Epidermal melanocyte (primary cell): Measurements from ENCODE around the gene DAAM1.

Experiments
- DNase-seq: peaks from one replicate; pipeline ENCODE4 v3.0.0; 2011; ENCODE audit warnings: low spot score; ENCODE audit not compliant: insufficient read length

The DAAM1 gene

DNA sequence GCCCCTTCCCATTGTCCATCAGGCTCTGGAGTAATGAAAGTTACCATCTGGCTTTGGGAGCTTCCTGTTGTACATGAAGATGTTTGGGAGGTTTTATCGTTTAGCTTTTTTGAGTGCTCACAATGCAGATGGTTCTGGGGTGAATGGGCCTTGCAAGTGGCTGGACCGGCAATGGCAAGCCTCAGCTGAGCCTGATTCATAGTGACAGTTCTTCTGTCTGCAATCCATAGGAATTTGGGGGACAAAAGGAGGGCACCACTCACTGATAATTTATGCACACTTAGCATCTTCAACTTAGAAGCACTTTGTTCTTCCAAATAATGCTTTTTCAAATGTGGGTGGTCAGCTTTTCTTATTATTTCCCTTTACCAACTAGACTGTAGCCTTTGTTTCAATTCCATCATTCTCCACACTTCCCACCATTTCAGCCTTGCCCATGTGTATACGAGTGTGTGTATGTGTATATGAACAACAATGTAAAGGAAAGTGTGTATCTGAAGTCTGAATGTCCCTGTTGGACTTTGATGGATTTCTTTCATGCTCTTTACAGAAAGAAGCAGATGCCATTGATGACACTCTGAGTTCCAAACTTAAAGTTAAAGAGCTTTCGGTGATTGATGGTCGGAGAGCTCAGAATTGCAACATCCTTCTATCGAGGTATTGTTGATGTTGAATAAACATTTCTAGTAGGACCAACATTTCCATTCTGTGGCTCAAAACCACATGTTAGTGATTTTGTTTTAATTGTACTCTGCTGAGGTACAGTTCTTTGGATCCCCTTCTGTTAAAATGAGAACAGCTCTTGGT, 151.3 kb downstream of the DAAM1 start:
- no peak for DNase-seq

DNA sequence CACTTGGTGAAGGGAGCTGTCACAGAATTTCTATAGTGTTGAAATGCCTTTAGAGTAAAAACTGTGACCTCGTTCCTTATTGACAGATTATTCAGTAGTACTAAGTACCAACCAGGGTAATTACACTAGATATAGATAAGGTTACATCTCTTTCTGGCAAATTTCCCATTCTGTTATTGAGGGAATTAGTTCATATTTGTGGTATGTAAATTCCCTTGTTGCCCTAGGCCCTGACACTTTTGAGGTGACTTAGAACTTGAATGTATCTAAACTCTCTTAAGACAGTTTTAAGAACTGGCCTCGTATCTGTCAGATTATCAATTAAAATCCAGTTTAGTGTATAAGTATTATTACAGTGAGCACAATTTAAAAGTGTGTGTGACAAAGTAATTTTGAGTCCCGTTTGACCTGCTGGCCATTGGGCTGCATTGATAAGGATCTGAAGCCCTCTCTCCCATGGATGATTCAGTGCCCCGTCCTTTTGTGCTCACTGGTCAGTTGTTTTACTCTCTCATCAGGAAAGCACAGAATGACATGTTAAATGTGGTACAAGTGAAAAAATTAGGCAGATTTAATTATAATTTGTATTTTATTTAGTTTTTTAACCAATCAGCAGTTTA, 153.5 kb downstream of the DAAM1 start:
- DNase-seq: no peak

DNA sequence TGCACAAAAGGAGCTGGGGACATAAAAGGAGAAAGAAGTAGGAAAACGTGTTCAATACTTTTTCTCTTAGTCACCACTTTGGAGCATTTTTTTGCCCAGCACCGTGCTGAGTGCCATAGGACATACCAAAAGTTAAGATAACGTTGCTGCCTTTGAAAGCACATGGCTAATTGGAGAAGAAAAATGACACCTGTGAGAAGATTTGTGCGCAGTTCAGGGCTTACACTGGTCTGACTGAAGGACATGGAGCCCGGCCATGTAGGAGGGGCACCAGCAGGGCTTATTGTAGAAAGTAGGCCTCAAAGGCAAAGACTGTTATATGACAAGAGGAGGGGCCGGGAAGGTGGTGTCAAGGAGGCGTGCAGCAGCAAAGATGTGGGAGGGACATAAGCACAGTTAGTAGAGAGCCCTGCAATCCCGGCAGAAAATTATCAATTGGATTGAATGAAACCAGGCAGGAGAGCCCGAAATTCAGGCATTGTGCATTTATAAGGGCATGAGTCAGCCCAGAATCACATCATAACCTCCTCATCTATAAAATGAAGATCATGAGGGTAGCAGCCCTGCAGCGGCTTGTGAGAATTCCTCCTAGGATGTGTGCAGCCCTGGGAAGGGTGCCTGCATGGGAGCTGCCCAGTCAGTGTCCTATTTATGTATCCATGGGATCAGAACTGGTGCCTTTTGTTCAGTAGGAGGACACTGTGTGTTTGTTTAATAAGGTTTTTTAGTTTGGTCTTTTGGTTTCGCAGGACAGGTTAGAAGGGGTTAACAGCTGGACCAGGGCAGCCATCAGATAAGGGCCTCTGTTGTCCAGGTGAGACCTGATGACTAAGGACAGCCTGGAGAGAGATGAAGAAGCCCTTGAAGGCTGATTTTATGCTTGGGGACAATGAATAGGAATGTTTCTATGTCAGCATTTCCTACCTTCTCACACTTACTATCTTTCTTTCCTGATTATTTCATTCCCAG, 154.3 kb downstream of the DAAM1 start:
- no peak for DNase-seq

DNA sequence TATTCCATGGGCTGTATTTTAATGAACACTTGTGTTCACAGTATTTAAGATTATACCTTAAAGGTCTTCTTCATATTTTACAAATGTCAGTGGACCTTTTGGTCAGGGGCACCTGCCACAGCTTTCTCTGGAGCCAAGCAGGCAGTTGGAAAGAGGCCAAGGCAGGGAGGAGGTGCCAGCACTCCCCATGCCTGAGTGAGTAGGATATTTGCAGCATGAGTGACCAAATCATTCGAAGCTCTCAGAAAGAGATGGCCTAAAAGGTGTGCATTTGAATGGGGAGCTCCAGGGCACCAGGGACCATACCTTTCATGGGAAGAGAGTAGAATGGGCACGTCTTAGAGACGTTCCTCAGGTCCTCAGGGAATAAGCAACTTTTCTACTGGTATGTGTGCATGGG, 155.1 kb downstream of the DAAM1 start:
- DNase-seq: no peak

DNA sequence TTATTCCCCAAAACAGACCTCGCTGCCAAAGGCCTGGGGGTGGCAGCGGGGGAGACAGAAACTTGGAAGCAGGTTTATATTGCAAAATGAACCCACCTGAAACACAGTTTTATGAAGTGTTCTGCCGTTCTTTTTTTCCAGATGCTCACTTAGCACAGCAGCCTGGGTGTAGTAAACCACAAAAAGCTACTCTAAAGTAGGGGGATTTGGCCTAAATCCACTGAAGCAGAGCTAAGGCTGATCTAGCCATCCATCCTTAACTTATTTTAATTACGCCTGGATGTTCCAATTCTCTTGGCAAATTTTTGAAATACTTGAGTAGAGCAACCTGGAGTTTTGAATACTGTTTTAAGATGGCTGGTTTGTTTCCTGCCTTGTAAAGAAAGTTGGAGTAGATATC, 155.5 kb downstream of the DAAM1 start:
- no peak for DNase-seq

DNA sequence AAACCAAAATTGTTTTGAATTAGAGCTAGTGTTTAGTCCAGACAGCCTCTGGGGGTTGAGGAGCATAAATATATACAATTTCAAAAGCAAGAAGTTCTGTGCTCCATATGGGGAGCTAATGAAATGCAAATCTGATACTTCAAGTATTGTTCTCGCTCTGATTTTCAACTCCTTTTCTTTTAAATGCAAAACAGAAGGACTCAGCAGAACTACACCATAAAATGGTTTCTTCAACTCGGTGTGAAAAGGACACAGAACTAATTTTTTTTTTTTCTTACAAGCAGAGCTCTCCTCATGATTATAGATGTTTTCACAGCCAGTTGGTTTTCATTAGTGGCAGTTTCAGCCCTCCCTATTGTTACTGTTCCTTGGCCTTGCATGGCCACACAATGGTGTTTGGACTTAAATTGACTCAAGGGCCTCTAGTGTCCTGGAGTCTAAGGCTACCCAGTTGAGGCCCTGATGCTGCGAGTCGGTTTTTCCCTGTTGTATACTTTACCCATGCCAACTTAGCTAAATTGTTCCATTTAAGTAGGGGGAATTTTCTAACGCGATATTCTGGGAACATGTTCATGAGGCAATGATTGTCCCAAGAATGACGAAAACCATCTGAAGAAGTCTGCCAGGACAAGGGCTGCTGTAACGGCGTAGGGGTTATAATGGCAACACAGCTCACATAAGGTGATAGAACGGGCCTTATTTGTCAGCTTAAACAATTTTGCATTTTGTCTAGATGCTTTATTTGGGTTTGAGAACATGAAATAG, 156.4 kb downstream of the DAAM1 start:
- no peak for DNase-seq

DNA sequence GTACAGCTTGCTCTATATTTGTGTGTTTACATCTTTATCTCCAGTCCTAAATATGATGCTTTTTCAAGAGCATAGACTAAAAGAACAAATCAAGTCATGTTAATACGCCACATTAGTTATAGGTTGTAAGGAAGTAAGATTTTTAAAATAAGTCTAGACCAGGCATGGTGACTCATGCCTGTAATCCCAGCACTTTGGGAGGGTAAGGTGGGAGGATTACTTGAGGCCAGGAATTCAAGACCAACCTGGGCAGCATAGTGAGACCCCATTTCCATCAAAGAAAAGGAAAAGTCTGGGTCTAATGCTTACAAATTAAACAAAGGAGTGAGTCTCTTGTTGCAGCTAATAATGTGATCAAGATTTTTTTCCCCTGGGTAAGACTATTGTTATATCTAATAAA, 157.9 kb downstream of the DAAM1 start:
- no peak for DNase-seq

DNA sequence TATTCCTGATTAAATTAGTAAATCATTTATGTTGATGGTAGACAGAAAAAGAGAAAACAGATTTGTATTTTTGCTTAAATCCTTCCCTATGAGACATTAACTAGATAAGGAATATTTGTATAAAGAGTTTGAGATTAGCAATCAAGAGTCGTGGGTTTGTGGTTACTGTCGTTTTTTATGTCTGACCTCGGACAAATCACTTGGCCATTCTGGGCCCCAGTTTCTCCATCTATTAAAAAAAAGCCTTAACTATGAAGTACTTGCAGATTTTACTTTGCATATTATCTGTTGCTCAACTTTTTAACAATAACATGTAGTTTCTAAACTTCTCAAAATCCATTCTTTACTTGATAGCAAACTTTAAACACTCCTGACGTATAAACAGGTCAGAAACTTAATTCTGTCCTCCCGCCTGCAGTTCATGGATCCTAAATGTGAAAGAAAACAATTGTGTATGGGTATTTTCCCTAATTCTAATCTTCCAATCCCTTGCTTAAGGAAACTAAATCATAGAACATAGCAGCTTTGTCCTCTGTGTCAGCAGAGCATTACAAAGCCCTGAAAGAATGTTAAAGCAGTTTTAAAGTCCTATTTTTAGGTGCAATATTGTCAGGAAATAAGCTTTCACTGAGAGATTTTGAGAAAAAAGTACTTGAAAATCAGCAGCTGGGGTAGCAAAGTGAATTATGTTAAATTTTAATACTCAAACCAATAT, 158.5 kb downstream of the DAAM1 start:
- DNase-seq: no peak

DNA sequence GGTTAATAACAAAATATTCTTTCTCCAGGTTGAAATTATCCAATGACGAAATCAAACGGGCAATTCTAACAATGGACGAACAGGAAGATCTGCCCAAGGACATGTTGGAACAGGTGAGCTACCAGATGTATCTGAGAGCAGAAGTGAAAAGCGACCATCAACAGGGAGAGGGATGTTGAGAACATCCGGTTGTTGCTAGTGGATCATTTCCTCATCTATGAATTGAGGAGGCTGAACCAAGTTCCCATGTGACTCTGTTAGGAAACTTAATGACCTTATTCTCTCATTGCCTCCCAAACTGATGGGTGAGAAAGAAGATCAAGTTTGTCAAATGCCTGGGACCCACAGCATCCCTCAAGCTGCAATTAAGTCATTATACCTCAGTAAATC, 159.0 kb downstream of the DAAM1 start:
- no peak for DNase-seq

DNA sequence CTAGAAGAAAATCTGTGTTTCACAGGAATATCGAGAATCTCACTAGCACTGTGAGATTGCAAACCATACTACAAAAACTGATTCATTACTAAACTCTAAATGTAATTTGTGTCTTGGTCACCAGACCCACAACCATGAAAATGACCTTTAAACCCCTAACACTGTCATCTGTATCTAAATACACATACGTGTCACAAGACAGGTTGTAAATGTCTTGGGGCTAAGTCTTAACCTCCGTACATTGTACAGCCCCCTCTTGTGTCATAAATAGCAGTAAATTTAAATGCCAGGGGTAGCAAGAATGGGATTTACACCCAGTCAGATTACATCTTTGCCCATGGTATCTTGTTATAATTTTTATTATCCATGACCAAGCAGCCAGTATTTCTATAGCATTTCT, 159.4 kb downstream of the DAAM1 start:
- no peak for DNase-seq

DNA sequence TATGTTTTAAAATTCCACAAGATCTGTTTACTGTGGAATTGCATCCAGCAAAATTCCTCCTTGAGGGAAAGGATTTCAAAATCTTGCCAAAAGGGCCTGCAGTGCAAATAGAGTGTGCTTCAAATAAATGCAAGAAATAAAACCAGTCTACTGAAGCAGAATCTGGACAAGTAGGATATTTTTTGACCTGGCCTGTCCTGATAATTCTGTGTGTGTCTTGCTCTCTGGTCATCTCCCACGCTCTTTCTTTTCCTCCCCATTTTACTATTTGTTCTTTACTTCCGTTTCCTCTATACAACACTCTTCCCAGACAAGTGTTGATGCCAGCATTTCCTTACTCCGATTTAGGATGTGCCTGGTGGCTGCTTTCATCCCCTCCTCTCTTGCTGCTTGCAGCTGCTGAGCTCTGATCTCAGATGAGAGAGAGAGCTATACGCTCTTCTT, 160.8 kb downstream of the DAAM1 start:
- DNase-seq: no peak

DNA sequence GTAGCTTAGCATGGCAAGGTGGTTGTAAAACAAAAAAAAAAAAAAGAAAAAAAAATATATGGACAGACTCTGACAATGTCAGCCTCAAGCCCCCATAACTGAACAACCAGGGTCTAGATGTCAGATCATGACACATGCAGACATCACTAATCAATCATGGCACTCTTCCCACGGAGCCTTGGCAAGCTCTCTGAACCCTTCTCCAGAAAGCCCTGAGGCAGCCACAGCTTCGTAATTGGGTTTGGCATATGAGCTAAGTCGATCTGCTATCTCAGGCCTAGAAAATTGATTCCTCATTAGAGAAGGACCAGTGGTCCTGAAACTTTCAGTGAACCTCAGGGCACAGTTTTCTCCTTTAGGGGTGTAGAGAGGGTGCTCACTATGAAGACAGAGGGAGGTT, 164.5 kb downstream of the DAAM1 start:
- DNase-seq: no peak

DNA sequence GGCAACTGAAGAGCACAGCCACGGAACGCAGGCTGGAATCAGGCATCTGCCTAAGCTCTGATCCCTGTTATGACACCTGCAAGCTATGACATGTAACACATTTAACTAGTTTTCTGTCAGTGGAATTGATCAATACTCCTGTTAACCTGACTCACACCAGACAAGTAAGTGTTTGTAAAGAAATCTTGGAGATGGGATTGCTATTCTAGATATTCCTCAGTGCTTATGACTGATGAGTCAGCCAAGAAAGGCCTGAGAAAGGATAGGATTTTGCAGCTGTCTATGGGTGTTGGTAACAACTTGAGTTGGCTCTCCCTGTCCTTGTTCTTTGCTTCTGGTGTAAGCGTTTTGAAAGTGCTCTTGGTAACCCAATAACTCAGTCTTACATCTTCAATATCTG, 166.2 kb downstream of the DAAM1 start:
- no peak for DNase-seq

DNA sequence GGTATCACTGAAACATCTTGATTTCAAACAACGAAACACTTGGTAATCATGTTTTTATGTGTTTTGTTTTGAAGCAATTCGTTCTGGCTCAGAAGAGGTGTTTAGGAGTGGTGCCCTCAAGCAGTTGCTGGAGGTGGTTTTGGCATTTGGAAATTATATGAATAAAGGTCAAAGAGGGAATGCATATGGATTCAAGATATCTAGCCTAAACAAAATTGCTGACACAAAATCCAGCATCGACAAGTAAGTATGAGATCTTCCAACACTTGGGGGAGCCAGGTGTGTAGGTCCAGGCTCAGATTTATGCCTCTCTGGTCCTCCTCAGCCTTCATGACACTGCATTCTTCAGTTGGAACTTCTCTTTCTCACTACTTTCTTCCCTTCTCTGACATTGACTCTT, 166.6 kb downstream of the DAAM1 start:
- no peak for DNase-seq

DNA sequence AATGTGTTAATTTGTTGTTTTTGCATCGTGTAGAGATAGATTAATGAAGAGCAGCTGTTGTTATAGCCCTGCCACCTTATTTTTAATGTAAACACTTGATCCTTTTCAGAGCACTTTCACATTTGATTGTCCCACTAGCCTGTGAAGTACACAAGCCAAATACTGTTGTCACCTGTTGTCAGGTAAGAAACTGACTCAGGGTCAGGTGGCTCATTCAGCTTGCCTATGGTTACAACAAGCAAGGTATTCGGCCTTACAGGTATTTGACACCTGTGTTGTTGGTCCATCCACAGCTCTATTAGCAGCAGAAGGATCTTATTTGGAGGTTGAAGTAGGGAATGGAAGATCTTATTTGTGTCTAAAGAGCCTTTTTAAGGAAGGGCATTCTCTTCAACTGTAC, 167.8 kb downstream of the DAAM1 start:
- no peak for DNase-seq

DNA sequence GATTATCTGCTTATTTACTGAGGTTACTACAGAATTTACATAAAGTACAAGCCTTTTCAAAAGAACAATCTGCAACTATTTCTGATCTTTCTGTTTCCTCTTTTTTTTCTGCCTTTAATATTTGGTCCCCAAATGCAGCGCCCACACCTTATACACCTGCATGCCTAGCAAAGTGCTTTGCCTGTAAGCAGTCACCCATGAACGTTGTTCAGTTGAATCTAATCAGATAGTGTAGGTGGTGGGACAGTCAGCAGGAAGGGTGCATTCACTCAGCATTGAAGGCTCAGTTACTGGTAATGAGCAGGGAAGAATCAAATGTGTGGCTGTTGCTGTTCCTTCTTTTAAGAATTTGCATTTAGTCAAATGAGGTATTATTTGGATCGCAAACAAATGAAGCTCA, 168.3 kb downstream of the DAAM1 start:
- no peak for DNase-seq

DNA sequence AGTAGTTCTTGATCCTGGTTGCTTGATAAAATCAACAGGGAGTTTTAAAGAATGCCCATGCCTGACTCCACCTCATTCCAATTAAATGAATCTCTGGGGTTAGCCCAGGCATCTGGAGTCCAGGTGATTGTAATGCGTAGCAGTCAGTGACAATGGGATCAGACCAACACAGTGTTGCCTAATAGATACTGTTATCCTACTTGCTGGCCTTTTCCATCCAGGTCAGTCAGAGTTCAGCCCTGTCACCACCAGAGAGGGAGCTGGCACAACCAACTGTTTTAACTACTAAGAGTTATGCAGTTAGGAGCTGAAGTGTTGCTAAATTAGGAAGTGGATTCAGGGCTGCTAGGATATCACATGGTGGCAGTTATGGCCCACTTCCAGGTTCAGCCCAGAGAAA, 169.6 kb downstream of the DAAM1 start:
- peak; percentile 39 for DNase-seq

DNA sequence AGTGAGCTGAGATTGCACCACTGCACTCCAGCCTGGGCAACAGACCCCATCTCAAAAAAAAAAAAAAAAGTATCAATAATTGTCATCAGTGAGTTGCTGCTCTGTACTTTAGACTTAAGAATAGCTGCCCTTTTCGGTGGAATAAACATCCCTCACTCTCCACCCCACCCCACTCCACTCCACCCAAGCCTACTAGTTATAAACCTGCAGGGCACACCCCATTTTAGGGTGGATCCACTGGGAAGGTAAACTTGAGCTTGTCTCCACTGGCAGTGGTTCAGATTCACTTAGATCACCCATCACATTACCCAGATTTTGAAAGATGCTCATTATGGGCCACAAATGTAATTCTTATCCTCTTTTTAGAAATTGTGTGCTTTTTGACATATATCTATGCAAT, 170.3 kb downstream of the DAAM1 start:
- no peak for DNase-seq

DNA sequence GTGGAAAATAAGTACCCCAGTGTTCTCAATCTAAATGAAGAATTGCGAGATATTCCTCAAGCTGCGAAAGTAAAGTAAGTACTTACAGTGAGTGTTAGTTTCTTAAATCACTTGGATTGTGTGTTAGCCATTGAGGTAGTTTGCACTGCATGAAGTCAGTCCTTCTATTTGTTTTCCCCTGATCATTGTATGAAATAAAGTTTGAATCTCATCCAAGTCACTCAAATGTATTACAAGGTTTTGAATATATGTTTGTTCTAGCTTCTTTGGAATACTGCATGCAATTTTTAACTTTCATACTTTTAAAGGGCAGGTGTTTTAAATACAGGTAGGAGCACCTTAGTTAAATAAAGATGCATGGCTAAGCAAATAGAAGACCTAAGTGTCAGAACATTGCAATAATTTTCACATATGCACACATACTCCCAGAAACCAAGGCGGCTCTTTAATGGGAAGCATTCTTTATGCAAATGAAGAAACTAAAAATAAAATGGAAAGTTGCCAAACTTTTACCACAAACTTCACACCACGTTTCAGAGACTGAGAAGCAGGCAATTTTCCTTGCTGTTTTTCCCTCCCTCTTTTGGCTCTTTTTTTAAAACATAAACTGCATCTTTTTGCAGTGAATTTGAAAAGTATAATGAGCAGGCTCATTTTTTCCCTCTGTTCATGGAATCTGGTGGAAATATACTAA, 171.1 kb downstream of the DAAM1 start:
- no peak for DNase-seq

DNA sequence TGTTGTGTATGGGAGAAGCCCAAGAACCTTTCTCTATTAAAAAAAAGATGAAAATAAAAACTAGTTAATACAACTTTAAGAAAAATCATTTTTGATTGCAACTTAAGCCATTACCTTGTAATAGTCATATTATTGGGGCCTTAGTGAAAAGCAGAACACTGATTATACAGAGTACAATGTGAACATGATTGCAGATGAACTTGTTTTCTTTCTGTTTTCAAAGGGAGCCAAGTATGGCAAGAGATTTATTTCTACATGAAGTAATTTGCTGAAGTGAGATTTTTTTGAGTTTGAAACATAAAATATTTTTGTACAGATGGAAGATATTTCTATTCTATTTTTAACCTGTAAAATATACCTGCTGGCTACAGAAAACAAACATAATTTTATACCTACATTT, 171.8 kb downstream of the DAAM1 start:
- no peak for DNase-seq
